Activated naive CD4-positive, alpha-beta T cell treated with anti-CD3 and anti-CD28 coated beads for 36 hours (primary cell): ENCODE measurements around the gene RTF1. TPM values are rescaled to one million over a fixed set of nuclear protein-coding genes. Genes with fewer than 3 reads are reported as not detected.
A peak's percentile ranks its signal among the peaks of the same experiment; 100 is the strongest.

Source experiments
- CTCF ChIA-PET: fragments of 350-600 bp; sonication (Branson Sonifier 250); formaldehyde crosslinking; loops from one replicate; lab custom pipeline; 2021; ENCODE audit warnings: antibody characterized with exemption; lab: Charles Lee
- DNase-seq: peaks from one replicate; pipeline ENCODE4 v3.0.0-alpha.2; 2020
- H3K27ac Mint-ChIP-seq: one replicate; pipeline ENCODE4 v1.8.0; 2021; ENCODE audit warnings: mild to moderate bottlenecking, mixed read lengths
- H3K27me3 Mint-ChIP-seq: one replicate; pipeline ENCODE4 v1.8.0; 2021; ENCODE audit warnings: low read depth, mixed read lengths
- H3K36me3 Mint-ChIP-seq: one replicate; pipeline ENCODE4 v1.8.0; 2021; ENCODE audit warnings: low read depth, mixed read lengths
- H3K4me1 Mint-ChIP-seq: one replicate; pipeline ENCODE4 v1.8.0; 2021; ENCODE audit warnings: low read depth, mixed read lengths
- H3K4me3 Mint-ChIP-seq: one replicate; pipeline ENCODE4 v1.8.0; 2021; ENCODE audit warnings: mild to moderate bottlenecking, moderate library complexity, mixed read lengths
- H3K9me3 Mint-ChIP-seq: one replicate; pipeline ENCODE4 v1.8.0; 2021; ENCODE audit warnings: mixed read lengths
- intact Hi-C: fragments of 100-400 bp; cut with micrococcal nuclease; formaldehyde crosslinking; loops from one replicate; pipeline ENCODE4 v1.15.1; 2023
- total RNA-seq, 2 experiments: library from RNA; stranded (reverse); gene quantifications; one replicate each; pipeline ENCODE4 v1.2.3, GENCODE V29; 2021

RTF1 gene
- total RNA-seq, 2 experiments from 2014 or later = 18.7 to 19.5 TPM

DNA sequence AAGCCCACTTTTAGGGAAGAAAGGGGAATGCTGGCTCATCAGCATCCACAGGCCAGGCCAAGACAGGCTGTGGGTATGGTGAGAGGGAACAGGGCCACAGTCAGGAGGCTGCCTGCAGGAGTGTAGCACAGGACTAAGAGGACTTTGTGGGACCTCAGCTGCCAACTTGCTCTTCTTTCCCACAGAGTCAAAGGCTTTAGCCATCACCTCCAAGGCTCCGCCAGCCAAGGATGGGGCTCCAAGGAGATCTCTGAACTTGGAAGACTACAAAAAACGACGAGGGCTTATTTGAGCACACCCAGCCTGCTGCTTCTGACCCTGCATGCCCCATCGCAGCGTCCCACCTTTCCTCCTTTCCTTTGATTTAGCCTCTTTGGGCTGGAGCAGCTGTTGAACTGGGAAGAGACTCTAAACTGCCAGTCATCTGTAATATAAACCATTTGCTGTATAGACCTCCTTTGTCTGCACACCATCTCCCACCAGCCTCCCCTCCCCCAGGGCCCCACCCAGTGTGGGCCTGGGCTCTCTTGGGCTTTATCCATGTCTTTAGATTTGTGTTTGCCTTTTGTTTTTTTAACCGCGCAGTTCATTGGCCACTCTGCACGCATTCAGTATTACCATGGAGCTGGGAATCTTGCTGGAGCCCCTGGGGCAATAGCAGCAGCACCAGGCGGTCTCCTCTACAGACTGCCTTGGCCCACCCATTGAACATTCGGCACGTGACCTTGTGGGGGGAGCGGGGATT lies 63.7 kb downstream of the RTF1 start:
- H3K27ac Mint-ChIP-seq = peak overlapping the region; percentile 24
- H3K4me3 Mint-ChIP-seq = no peak overlapping the region
- no peaks in the 10 kb centered on the region for H3K27me3 Mint-ChIP-seq
- DNase-seq = no peak
- H3K36me3 Mint-ChIP-seq = peaks cover 42% of the 10 kb centered on the region
- H3K9me3 Mint-ChIP-seq = no peaks in the 10 kb centered on the region
- intact Hi-C loops = no loop called here
- CTCF ChIA-PET = interaction anchor here (1.4 to 2.8 kb wide), 2 partner anchors 13 to 15 kb away, joined by 6 to 9 read pairs; no protein-coding TSS in a partner anchor
- H3K4me1 Mint-ChIP-seq = peaks cover 22% of the 10 kb centered on the region

- H3K27ac Mint-ChIP-seq = no peak overlapping the region
- H3K9me3 Mint-ChIP-seq = no peaks in the 10 kb centered on the region
- peaks cover 31% of the 10 kb centered on the region for H3K36me3 Mint-ChIP-seq
- no peak for DNase-seq
- no peaks in the 10 kb centered on the region for H3K27me3 Mint-ChIP-seq
- H3K4me1 Mint-ChIP-seq = peaks cover 18% of the 10 kb centered on the region
- intact Hi-C loops = loop anchor here (2.0 kb wide), 1 partner anchor 21 kb away; no protein-coding TSS in a partner anchor
- no peak overlapping the region for H3K4me3 Mint-ChIP-seq
- CTCF ChIA-PET = interaction anchor here (1.3 to 2.8 kb wide), 3 partner anchors 11 to 24 kb away, joined by 4 to 9 read pairs (median 6); no protein-coding TSS in a partner anchor
Observed at GRCh38 chr15:41482110-41482877, 65.4 kb downstream of the RTF1 start.

GRCh38 chr15:41483115-41483514 lies 66.2 kb downstream of the RTF1 start:
- H3K36me3 Mint-ChIP-seq = peaks cover 26% of the 10 kb centered on the region
- peak; percentile 75 for DNase-seq
- H3K27ac Mint-ChIP-seq = peak overlapping the region; percentile 46
- peaks cover 15% of the 10 kb centered on the region for H3K4me1 Mint-ChIP-seq
- no peak overlapping the region for H3K4me3 Mint-ChIP-seq
- intact Hi-C loops = loop anchor here (2.0 kb wide), 1 partner anchor 20 kb away; no protein-coding TSS in a partner anchor
- H3K9me3 Mint-ChIP-seq = no peaks in the 10 kb centered on the region
- no peaks in the 10 kb centered on the region for H3K27me3 Mint-ChIP-seq
- CTCF ChIA-PET = no interaction called here

DNA sequence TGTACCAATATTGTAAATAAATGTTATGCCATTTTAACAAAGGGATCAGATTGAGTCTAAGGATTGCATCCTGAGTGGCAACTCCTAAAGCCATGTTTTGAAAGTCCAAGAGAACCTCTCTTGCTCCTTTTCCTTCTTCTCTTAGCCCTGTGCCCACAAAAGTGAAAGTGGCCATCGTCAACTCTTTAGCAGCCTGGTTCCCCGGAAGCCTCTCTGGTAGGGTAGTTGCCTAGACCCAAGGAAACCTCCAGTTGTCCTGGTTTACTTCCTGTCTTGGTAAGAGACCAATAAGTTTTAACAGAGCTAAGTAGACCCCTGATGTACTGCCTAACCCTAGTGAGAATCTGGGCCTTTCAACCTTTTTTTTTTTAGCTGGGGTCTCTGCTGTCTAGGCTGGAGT lies 66.6 kb downstream of the RTF1 start:
- Mint-ChIP-seq H3K27ac (peak overlapping the region; percentile 46), H3K9me3 (no peaks in the 10 kb centered on the region), H3K4me1 (peaks cover 15% of the 10 kb centered on the region), H3K36me3 (peaks cover 24% of the 10 kb centered on the region), H3K27me3 (no peaks in the 10 kb centered on the region), H3K4me3 (no peak overlapping the region)
- CTCF ChIA-PET = interaction anchor here (0.5 to 1.3 kb wide), 2 partner anchors 18 to 27 kb away, joined by 3 to 4 read pairs; no protein-coding TSS in a partner anchor
- intact Hi-C loops = loop anchor here (2.0 kb wide), 1 partner anchor 19 kb away; no protein-coding TSS in a partner anchor
- DNase-seq = no peak

GRCh38 chr15:41484937-41485625 lies 68.2 kb downstream of the RTF1 start:
- peaks cover 20% of the 10 kb centered on the region for H3K36me3 Mint-ChIP-seq
- H3K27me3 Mint-ChIP-seq = no peaks in the 10 kb centered on the region
- H3K4me1 Mint-ChIP-seq = peaks cover 18% of the 10 kb centered on the region
- intact Hi-C loops = no loop called here
- no peak overlapping the region for H3K27ac Mint-ChIP-seq
- CTCF ChIA-PET = interaction anchor here (0.7 to 1.3 kb wide), 3 partner anchors 18 to 19 kb away, joined by 3 to 4 read pairs (median 4); no protein-coding TSS in a partner anchor
- no peaks in the 10 kb centered on the region for H3K9me3 Mint-ChIP-seq
- no peak for DNase-seq
- no peak overlapping the region for H3K4me3 Mint-ChIP-seq

DNA sequence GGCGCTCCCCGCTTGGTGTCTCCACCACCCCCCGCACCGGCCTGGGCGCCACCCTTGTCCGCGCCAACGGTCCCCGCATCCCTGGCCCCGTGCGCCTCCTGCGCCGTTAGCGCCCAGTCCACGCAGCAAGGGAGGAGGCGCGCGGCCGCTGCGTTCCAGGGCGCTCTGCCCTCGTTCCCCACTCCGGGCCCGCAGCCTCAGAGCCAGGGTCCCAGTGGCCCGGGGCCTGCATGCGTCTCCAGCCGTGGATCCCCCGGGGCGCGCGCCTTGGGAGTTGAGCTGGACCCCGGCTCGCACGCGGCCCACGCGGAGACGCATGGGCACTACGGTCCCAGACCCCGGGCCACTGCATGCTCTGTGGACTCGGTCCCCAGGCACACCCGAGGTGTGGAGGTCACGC lies 69.4 kb downstream of the RTF1 start:
- Mint-ChIP-seq H3K9me3 (no peaks in the 10 kb centered on the region), H3K36me3 (peaks cover 8% of the 10 kb centered on the region), H3K27me3 (peaks cover 3% of the 10 kb centered on the region), H3K27ac (no peak overlapping the region), H3K4me3 (no peak overlapping the region), H3K4me1 (peaks cover 29% of the 10 kb centered on the region)
- CTCF ChIA-PET = no interaction called here
- intact Hi-C loops = no loop called here
- no peak for DNase-seq

- intact Hi-C loops = no loop called here
- Mint-ChIP-seq H3K27ac (no peak overlapping the region), H3K4me3 (no peak overlapping the region), H3K9me3 (no peaks in the 10 kb centered on the region), H3K36me3 (peaks cover 2% of the 10 kb centered on the region), H3K27me3 (peaks cover 13% of the 10 kb centered on the region), H3K4me1 (peaks cover 37% of the 10 kb centered on the region)
- CTCF ChIA-PET = no interaction called here
- DNase-seq = no peak
Observed at GRCh38 chr15:41487381-41487780, 70.5 kb downstream of the RTF1 start.

GRCh38 chr15:41487802-41488201 lies 70.9 kb downstream of the RTF1 start:
- no peak overlapping the region for H3K4me3 Mint-ChIP-seq
- H3K27me3 Mint-ChIP-seq = peaks cover 17% of the 10 kb centered on the region
- peaks cover 39% of the 10 kb centered on the region for H3K4me1 Mint-ChIP-seq
- DNase-seq = no peak
- H3K27ac Mint-ChIP-seq = no peak overlapping the region
- H3K9me3 Mint-ChIP-seq = no peaks in the 10 kb centered on the region
- intact Hi-C loops = no loop called here
- no peaks in the 10 kb centered on the region for H3K36me3 Mint-ChIP-seq
- CTCF ChIA-PET = no interaction called here

DNA sequence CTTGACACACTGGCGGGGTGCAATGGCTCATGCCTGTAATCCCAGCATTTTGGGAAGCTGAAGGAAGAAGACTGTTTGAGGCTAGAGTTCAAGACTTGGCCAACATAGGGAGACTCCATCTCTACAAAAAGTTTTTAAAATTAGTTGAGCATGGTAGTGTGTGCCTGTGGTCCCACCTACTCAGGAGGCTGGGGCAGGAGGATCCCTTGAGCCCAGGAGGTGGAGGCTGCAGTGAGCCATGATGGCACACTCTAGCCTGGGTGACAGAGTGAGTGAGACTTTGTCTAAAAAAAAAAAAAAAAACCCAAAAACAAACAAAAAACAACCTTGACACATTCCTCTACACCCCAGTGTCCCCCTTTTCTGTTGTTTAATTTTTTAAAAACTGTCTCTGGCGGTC lies 72.7 kb downstream of the RTF1 start:
- no peak for DNase-seq
- no peaks in the 10 kb centered on the region for H3K9me3 Mint-ChIP-seq
- peaks cover 18% of the 10 kb centered on the region for H3K27me3 Mint-ChIP-seq
- H3K4me1 Mint-ChIP-seq = peaks cover 29% of the 10 kb centered on the region
- no peak overlapping the region for H3K27ac Mint-ChIP-seq
- H3K36me3 Mint-ChIP-seq = no peaks in the 10 kb centered on the region
- CTCF ChIA-PET = no interaction called here
- no peak overlapping the region for H3K4me3 Mint-ChIP-seq
- intact Hi-C loops = loop anchor here (1.0 to 5.0 kb wide), 8 partner anchors 23 to 547 kb away; partner anchors contain the start of genes MGA, NDUFAF1, RTF1 and TYRO3

GRCh38 chr15:41490355-41490754 lies 73.5 kb downstream of the RTF1 start:
- DNase-seq = peak; percentile 69
- no peaks in the 10 kb centered on the region for H3K36me3 Mint-ChIP-seq
- H3K4me1 Mint-ChIP-seq = peaks cover 32% of the 10 kb centered on the region
- no peak overlapping the region for H3K27ac Mint-ChIP-seq
- CTCF ChIA-PET = no interaction called here
- H3K4me3 Mint-ChIP-seq = no peak overlapping the region
- intact Hi-C loops = loop anchor here (1.0 to 5.0 kb wide), 8 partner anchors 24 to 548 kb away; partner anchors contain the start of genes MGA, NDUFAF1, RTF1 and TYRO3
- no peaks in the 10 kb centered on the region for H3K9me3 Mint-ChIP-seq
- H3K27me3 Mint-ChIP-seq = peaks cover 23% of the 10 kb centered on the region

- H3K9me3 Mint-ChIP-seq = no peaks in the 10 kb centered on the region
- CTCF ChIA-PET = interaction anchor here (1.0 kb wide), 1 partner anchor 26 kb away, joined by 4 read pairs; no protein-coding TSS in a partner anchor
- H3K27me3 Mint-ChIP-seq = peaks cover 30% of the 10 kb centered on the region
- H3K4me3 Mint-ChIP-seq = no peak overlapping the region
- H3K27ac Mint-ChIP-seq = no peak overlapping the region
- peaks cover 32% of the 10 kb centered on the region for H3K4me1 Mint-ChIP-seq
- no peak for DNase-seq
- intact Hi-C loops = loop anchor here (2.0 to 5.0 kb wide), 7 partner anchors 53 to 445 kb away; partner anchors contain the start of genes NDUFAF1, NUSAP1, OIP5 and RPAP1
- H3K36me3 Mint-ChIP-seq = no peaks in the 10 kb centered on the region
Observed at GRCh38 chr15:41491889-41492288, 75.0 kb downstream of the RTF1 start.
